K562 (cell line): ENCODE data around the gene OR51V1. TPM values are rescaled to one million over a fixed set of nuclear protein-coding genes. Genes with fewer than 3 reads are reported as not detected.

Experiments used
- ATAC-seq: fragments of 200-7000 bp; cut with Tn5 transposase; 3 replicates; pipeline ENCODE4 v1.9.1; 2020; ENCODE audit warnings: moderate library complexity
- BruUV-seq: library from RNA; stranded (reverse); fragments of 400-500 nt; replicated peaks from 2 replicates; lab custom pipeline; 2021; lab: Mats Ljungman, UMichigan
- CTCF ChIA-PET: fragments of 300-600 bp; formaldehyde crosslinking; extraction: SDS; loops from one replicate; lab custom pipeline; 2021; ENCODE audit warnings: low intra/inter-chr PET ratio; lab: Yijun Ruan, JAX
- POLR2A ChIA-PET: fragments of 300-600, 350-650 bp; sonication (Branson Sonifier 250); formaldehyde crosslinking; extraction: SDS; loops from one replicate; lab custom pipeline; 2021; ENCODE audit warnings: antibody characterized with exemption, inconsistent platforms; lab: Yijun Ruan, JAX
- DNase-seq, 4 experiments: peaks; one replicate each; pipeline versions ENCODE4 v3.0.0 to v3.0.0-alpha.2; 2011 to 2018; ENCODE audit warnings: low spot score in 3 of 4, mixed read lengths in 3 of 4; ENCODE audit errors: extremely low read depth in 1 of 4
- FAIRE-seq: peaks from 2 replicates; lab custom pipeline; 2011; peaks lifted over from hg19 to GRCh38; lab: Jason Lieb, UNC
- H2AFZ ChIP-seq: 2 replicates; pipeline ENCODE4 v1.6.0; 2011; ENCODE audit warnings: low read depth, low read length, control low read depth, inconsistent platforms
- H3K27ac ChIP-seq: fragments of 200-600 bp; 3 replicates; pipeline ENCODE4 v1.8.0; 2011; ENCODE audit warnings: low read depth, mild to moderate bottlenecking, control low read depth, inconsistent platforms, low read length, moderate library complexity, mixed read lengths; ENCODE audit errors: extremely low read depth
- H3K27me3 ChIP-seq, 2 experiments: fragments of 300-600 bp in 1 of 2; 2 replicates in 1 of 2; 3 replicates in 1 of 2; pipeline versions ENCODE4 v1.6.0 to v1.8.0; 2011; ENCODE audit warnings: inconsistent platforms in 2 of 2, low read length in 2 of 2, mild to moderate bottlenecking in 1 of 2, mixed read lengths in 1 of 2, moderate library complexity in 1 of 2; ENCODE audit not compliant: control insufficient read depth in 2 of 2, insufficient read depth in 2 of 2
- H3K36me3 ChIP-seq: fragments of 300-600 bp; 3 replicates; pipeline ENCODE4 v1.8.0; 2011; ENCODE audit warnings: mild to moderate bottlenecking, low read length, inconsistent platforms; ENCODE audit not compliant: control insufficient read depth, insufficient read depth
- H3K4me1 ChIP-seq, 2 experiments: fragments of 200-600 bp in 1 of 2; replicated peaks in 1 of 2; 2 replicates in 1 of 2; 3 replicates in 1 of 2; pipeline versions ENCODE4 v1.5.1 to v1.8.0; 2011; ENCODE audit warnings: inconsistent platforms in 2 of 2, low read length in 2 of 2, mild to moderate bottlenecking in 1 of 2, mixed read lengths in 1 of 2, moderate library complexity in 1 of 2; ENCODE audit not compliant: control insufficient read depth in 2 of 2, insufficient read depth in 2 of 2
- H3K4me2 ChIP-seq: 2 replicates; pipeline ENCODE4 v1.6.1; 2011; ENCODE audit warnings: low read length, control low read depth, inconsistent platforms, mixed read lengths; ENCODE audit not compliant: insufficient read depth
- H3K4me3 ChIP-seq: fragments of 200-600 bp; sonication (generic), shearing (Covaris generic); 2 replicates; pipeline ENCODE4 v1.5.1; 2016; ENCODE audit warnings: control low read depth, inconsistent platforms
- H3K79me2 ChIP-seq: fragments of 200-600 bp; 3 replicates; pipeline ENCODE4 v1.8.0; 2011; ENCODE audit warnings: low read length, inconsistent platforms; ENCODE audit not compliant: control insufficient read depth, insufficient read depth
- H3K9ac ChIP-seq, 2 experiments: 2 replicates each; pipeline versions ENCODE4 v1.6.0 to v1.6.1; 2011; ENCODE audit warnings: low read depth in 2 of 2, low read length in 2 of 2, control low read depth in 1 of 2, inconsistent platforms in 1 of 2, mild to moderate bottlenecking in 1 of 2, mixed read lengths in 1 of 2; ENCODE audit not compliant: insufficient read depth in 1 of 2
- H3K9me1 ChIP-seq: one replicate; pipeline ENCODE4 v1.6.0; 2011; ENCODE audit warnings: inconsistent platforms, mild to moderate bottlenecking, low read length, moderate library complexity; ENCODE audit not compliant: control insufficient read depth, insufficient read depth
- H3K9me3 ChIP-seq: replicated peaks from 2 replicates; pipeline ENCODE4 v1.5.1; 2011; ENCODE audit warnings: low read depth, low read length, inconsistent platforms; ENCODE audit not compliant: control insufficient read depth, insufficient read depth
- H4K20me1 ChIP-seq: replicated peaks from 2 replicates; pipeline ENCODE4 v1.6.1; 2011; ENCODE audit warnings: low read length, inconsistent platforms, mixed read lengths; ENCODE audit not compliant: control insufficient read depth, insufficient read depth
- EWSR1 ChIP-seq: fragments of 450-650 bp; IDR thresholded peaks from 2 replicates; pipeline ENCODE4 v1.6.1; 2018; ENCODE audit warnings: borderline replicate concordance, mild to moderate bottlenecking, low read depth, moderate library complexity; ENCODE audit not compliant: partially characterized antibody
- FOXJ2 ChIP-seq: fragments of 200-800 bp; sonication (Bioruptor generic); IDR thresholded peaks from 2 replicates; pipeline ENCODE4 v1.6.1; 2016; ENCODE audit warnings: missing genetic modification characterization, missing compliant biosample characterization
- MBD1 ChIP-seq: fragments of 250-450 bp; sonication (Bioruptor Pico); IDR thresholded peaks from 2 replicates; pipeline ENCODE4 v1.8.0; 2022; ENCODE audit warnings: inconsistent platforms
- MITF ChIP-seq: IDR thresholded peaks from 2 replicates; pipeline ENCODE4 v1.6.1; 2014; ENCODE audit warnings: antibody characterized with exemption
- POLR3G ChIP-seq: IDR thresholded peaks from 2 replicates; pipeline ENCODE4 v1.6.1; 2011; ENCODE audit not compliant: insufficient read length, insufficient replicate concordance; ENCODE audit errors: extremely low read depth
- TEAD2 ChIP-seq: fragments of 450-650 bp; IDR thresholded peaks from 2 replicates; pipeline ENCODE4 v1.6.1; 2016; ENCODE audit warnings: missing genetic modification characterization, control low read depth, missing compliant biosample characterization
- ZEB2 ChIP-seq: fragments of 450-650 bp; IDR thresholded peaks from 2 replicates; pipeline ENCODE4 v1.6.1; 2016
- ZKSCAN3 ChIP-seq: fragments of 250-450 bp; sonication (Bioruptor Pico); IDR thresholded peaks from 2 replicates; pipeline ENCODE4 v1.4.0; 2020
- ZNF407 ChIP-seq: fragments of 450-650 bp; IDR thresholded peaks from 2 replicates; pipeline ENCODE4 v1.6.1; 2016; ENCODE audit warnings: low read depth
- ZSCAN32 ChIP-seq: fragments of 450-650 bp; formaldehyde crosslinking; IDR thresholded peaks from 2 replicates; pipeline ENCODE4 v1.4.0; 2020; ENCODE audit warnings: mild to moderate bottlenecking, moderate library complexity
- in situ Hi-C: fragments of 300-500 bp; cut with MboI; formaldehyde crosslinking; loops from 4 replicates; pipeline ENCODE4 v1.15.0; 2018; ENCODE audit warnings: inconsistent platforms, mixed read lengths
- intact Hi-C: fragments of 100-400 bp; cut with micrococcal nuclease; formaldehyde crosslinking; loops from 2 replicates; pipeline ENCODE4 v1.14.2; 2022
- polyA plus RNA-seq, 8 experiments: library from polyadenylated mRNA; depleted of rRNA in 4 of 8; stranded (reverse) in 5 of 8; unstranded in 3 of 8; fragments of >200 nt; fragmentation: Nextera tagmentation in 2 of 8; fragmentation: Illumina TruSeq in 1 of 8; extraction: Ambion mirVana in 2 of 8; extraction: Trizol in 1 of 8; gene quantifications; 2 replicates each; pipeline versions ENCODE4 v1.2.1 to v1.2.3, GENCODE V29; 2011 to 2014; ENCODE audit warnings: inconsistent platforms in 1 of 8, missing spikeins in 1 of 8
- total RNA-seq, 7 experiments: library from RNA; depleted of rRNA in 6 of 7; stranded (reverse); fragments of >200 nt in 6 of 7; fragmentation: Illumina TruSeq in 2 of 7; extraction: Trizol in 2 of 7; gene quantifications; 2 replicates each; pipeline versions ENCODE4 v1.2.1 to v1.2.3, GENCODE V29; 2011 to 2021; ENCODE audit warnings: low replicate concordance in 1 of 7

The OR51V1 gene
- total and polyA plus RNA-seq, 9 of the 15 experiments (the other 6 are each of a cell fraction or from before 2014, with no cell fraction given), result not detected

GRCh38 chr11:5239046-5239445 lies 38.6 kb upstream of the OR51V1 start:
- peaks cover 2% of the 10 kb centered on the region; the same call in 2 of the 3 replicates for H3K36me3 ChIP-seq
- H3K9ac ChIP-seq, result 0 out of 4 replicates have a peak overlapping the region, but pooled peaks of 1 of the 2 experiments have one; percentile 70
- DNase-seq (no peak), ATAC-seq (no peak), FAIRE-seq (no peak)
- CTCF ChIA-PET, result no interaction called here
- H3K27me3 ChIP-seq, result no peaks in the 10 kb centered on the region
- BruUV-seq, result no TSS peak
- no peak overlapping the region for H3K4me3 ChIP-seq
- H3K9me3 ChIP-seq, result no peaks in the 10 kb centered on the region
- H3K27ac ChIP-seq, result no peak overlapping the region; the same call in 2 of the 3 replicates
- intact Hi-C loops (no loop called here), in situ Hi-C loops (no loop called here)
- H3K4me2 ChIP-seq, result no peak overlapping the region
- no peaks in the 10 kb centered on the region for H3K9me1 ChIP-seq
- H3K4me1 ChIP-seq, result peaks cover 8 to 48% of the 10 kb centered on the region in 2 experiments
- POLR2A ChIA-PET, result interaction anchor here (1.0 to 1.6 kb wide), 4 partner anchors 9 to 50 kb away, joined by 3 to 5 read pairs (median 4); no protein-coding TSS in a partner anchor
- H3K79me2 ChIP-seq, result peaks cover 46% of the 10 kb centered on the region
- no peaks in the 10 kb centered on the region for H4K20me1 ChIP-seq
- H2AFZ ChIP-seq, result no peak overlapping the region
- TF ChIP-seq ZEB2 (no peak), POLR3G (no peak), ZSCAN32 (CRISPR knock-in tag) (no peak), ZKSCAN3 (CRISPR knock-in tag) (no peak), EWSR1 (no peak), MITF (no peak), FOXJ2 (tag) (no peak), ZNF407 (no peak), MBD1 (CRISPR knock-in tag) (no peak), TEAD2 (tag) (no peak)
